Astrocyte (in vitro differentiated cells and primary cell): ENCODE results near the gene PUM2.

ENCODE experiments used
- CTCF ChIP-seq: IDR thresholded peaks from 2 replicates; pipeline ENCODE4 v1.5.1; 2011; ENCODE audit warnings: low read depth, mild to moderate bottlenecking, inconsistent platforms, low read length, moderate library complexity; ENCODE audit not compliant: insufficient read depth
- EZH2 ChIP-seq: IDR thresholded peaks from 2 replicates; pipeline ENCODE4 v1.6.1; 2012; ENCODE audit warnings: mild to moderate bottlenecking, low read length, inconsistent platforms; ENCODE audit not compliant: insufficient read depth

- TF ChIP-seq CTCF (no peak), EZH2 (no peak)
These were observed 129.1 kb downstream of the PUM2 start for GRCh38 chr2:20221555-20221973.
